GM23338 (cell line): Measurements from ENCODE around the gene LRWD1. TPM values are rescaled to one million over a fixed set of nuclear protein-coding genes. Genes with fewer than 3 reads are reported as not detected.

Source experiments
- ATAC-seq: fragments of 200-7000 bp; cut with Tn5 transposase; 3 replicates; pipeline ENCODE4 v1.9.1; 2020
- DNase-seq: peaks from one replicate; pipeline ENCODE4 v3.0.0-alpha.2; 2015; ENCODE audit warnings: low spot score
- H2AFZ ChIP-seq: fragments of 200-600 bp; sonication (generic); 2 replicates; pipeline ENCODE4 v1.8.0; 2016; ENCODE audit warnings: antibody characterized with exemption, mild to moderate bottlenecking, moderate library complexity
- H3F3A ChIP-seq: fragments of 200-600 bp; sonication (generic); replicated peaks from 2 replicates; pipeline ENCODE4 v1.8.0; 2017; ENCODE audit warnings: antibody characterized with exemption, mixed run types, low read depth
- H3K27ac ChIP-seq: fragments of 200-600 bp; sonication (generic); 2 replicates; pipeline ENCODE4 v1.6.1; 2016; ENCODE audit warnings: low read depth
- H3K27me3 ChIP-seq: fragments of 200-600 bp; sonication (generic); 2 replicates; pipeline ENCODE4 v1.8.0; 2016; ENCODE audit warnings: mild to moderate bottlenecking, mixed run types, moderate library complexity; ENCODE audit not compliant: insufficient read depth
- H3K36me3 ChIP-seq: fragments of 200-600 bp; sonication (generic); 2 replicates; pipeline ENCODE4 v1.8.0; 2016; ENCODE audit warnings: mild to moderate bottlenecking; ENCODE audit not compliant: insufficient read depth
- H3K4me1 ChIP-seq: fragments of 200-600 bp; sonication (generic); 2 replicates; pipeline ENCODE4 v1.8.0; 2016; ENCODE audit warnings: mild to moderate bottlenecking, moderate library complexity; ENCODE audit not compliant: insufficient read depth
- H3K4me2 ChIP-seq: fragments of 200-600 bp; sonication (generic); 2 replicates; pipeline ENCODE4 v1.7.1; 2017; ENCODE audit warnings: mixed run types
- H3K4me3 ChIP-seq: fragments of 200-600 bp; sonication (generic); 2 replicates; pipeline ENCODE4 v1.6.1; 2016; ENCODE audit warnings: mixed run types
- H3K79me2 ChIP-seq: fragments of 200-600 bp; sonication (generic); replicated peaks from 2 replicates; pipeline ENCODE4 v1.8.0; 2017; ENCODE audit warnings: mild to moderate bottlenecking; ENCODE audit not compliant: insufficient read depth
- H3K9me2 ChIP-seq: fragments of 200-600 bp; sonication (generic); 2 replicates; pipeline ENCODE4 v1.8.0; 2017; ENCODE audit not compliant: insufficient read depth
- H4K20me1 ChIP-seq: fragments of 200-600 bp; sonication (generic); replicated peaks from 2 replicates; pipeline ENCODE4 v1.8.0; 2017; ENCODE audit warnings: mild to moderate bottlenecking; ENCODE audit not compliant: insufficient read depth
- H3K27ac Mint-ChIP-seq: 2 replicates; pipeline ENCODE4 v1.8.0; 2020; ENCODE audit warnings: inconsistent platforms, mild to moderate bottlenecking, moderate library complexity, mixed read lengths
- H3K27me3 Mint-ChIP-seq: 3 replicates; pipeline ENCODE4 v1.8.0; 2022; ENCODE audit warnings: low read depth, mild to moderate bottlenecking, moderate library complexity, mixed read lengths, inconsistent platforms; ENCODE audit not compliant: insufficient read depth, poor library complexity
- H3K36me3 Mint-ChIP-seq: 3 replicates; pipeline ENCODE4 v1.8.0; 2021; ENCODE audit warnings: low read depth, mild to moderate bottlenecking, inconsistent platforms, moderate library complexity, mixed read lengths
- H3K4me1 Mint-ChIP-seq: 3 replicates; pipeline ENCODE4 v1.8.0; 2020; ENCODE audit warnings: mild to moderate bottlenecking, inconsistent platforms, mixed read lengths
- H3K4me3 Mint-ChIP-seq: 3 replicates; pipeline ENCODE4 v1.8.0; 2021; ENCODE audit warnings: moderate library complexity, mild to moderate bottlenecking, inconsistent platforms, mixed read lengths
- H3K9me3 Mint-ChIP-seq: 3 replicates; pipeline ENCODE4 v1.8.0; 2020; ENCODE audit warnings: moderate library complexity, mild to moderate bottlenecking, inconsistent platforms, mixed read lengths
- CREB1 ChIP-seq: fragments of 250-450 bp; sonication (Bioruptor Pico); IDR thresholded peaks from 2 replicates; pipeline ENCODE4 v1.5.0; 2020; ENCODE audit warnings: low read depth, mild to moderate bottlenecking, moderate library complexity
- CTCF ChIP-seq, 2 experiments: fragments of 200-600 bp in 1 of 2; sonication (generic) in 1 of 2; conservative IDR thresholded peaks; 2 replicates each; pipeline versions ENCODE4 v1.5.1 to v1.6.1; 2016 to 2017; ENCODE audit warnings: antibody characterized with exemption in 2 of 2, low read depth in 2 of 2, mild to moderate bottlenecking in 2 of 2, moderate library complexity in 1 of 2
- ETS1 ChIP-seq: IDR thresholded peaks from 2 replicates; pipeline ENCODE4 v1.6.1; 2016; ENCODE audit warnings: antibody characterized with exemption
- EZH2 ChIP-seq: fragments of 200-600 bp; sonication (generic); IDR thresholded peaks from one replicate; pipeline ENCODE4 v1.8.0; 2017; ENCODE audit warnings: antibody characterized with exemption, mild to moderate bottlenecking, low read depth; ENCODE audit not compliant: unreplicated experiment
- EZH2phosphoT487 ChIP-seq: fragments of 200-600 bp; sonication (generic); IDR thresholded peaks from one replicate; pipeline ENCODE4 v1.8.1; 2018; ENCODE audit warnings: antibody characterized with exemption; ENCODE audit not compliant: unreplicated experiment
- JUNB ChIP-seq: IDR thresholded peaks from one replicate; pipeline ENCODE4 v1.6.1; 2016; ENCODE audit warnings: antibody characterized with exemption; ENCODE audit not compliant: unreplicated experiment
- NANOG ChIP-seq: IDR thresholded peaks from 2 replicates; pipeline ENCODE4 v1.6.1; 2016; ENCODE audit warnings: antibody characterized with exemption, borderline replicate concordance
- POLR2AphosphoS5 ChIP-seq: IDR thresholded peaks from 2 replicates; pipeline ENCODE4 v1.6.1; 2016; ENCODE audit warnings: antibody characterized with exemption, low read depth
- REST ChIP-seq: IDR thresholded peaks from one replicate; pipeline ENCODE4 v1.6.1; 2018; ENCODE audit warnings: antibody characterized with exemption; ENCODE audit not compliant: unreplicated experiment
- STAT1 ChIP-seq: IDR thresholded peaks from one replicate; pipeline ENCODE4 v1.6.1; 2016; ENCODE audit warnings: antibody characterized with exemption; ENCODE audit not compliant: unreplicated experiment
- ZNF114 ChIP-seq: fragments of 250-450 bp; sonication (Bioruptor Pico); IDR thresholded peaks from 2 replicates; pipeline ENCODE4 v1.5.0; 2020; ENCODE audit warnings: mild to moderate bottlenecking, moderate library complexity
- ZNF331 ChIP-seq: fragments of 250-450 bp; sonication (Bioruptor Pico); IDR thresholded peaks from 2 replicates; pipeline ENCODE4 v1.5.0; 2020; ENCODE audit warnings: low read depth, mild to moderate bottlenecking, moderate library complexity
- ZNF462 ChIP-seq: fragments of 250-450 bp; sonication (Bioruptor Pico); IDR thresholded peaks from 2 replicates; pipeline ENCODE4 v1.5.0; 2020; ENCODE audit warnings: mild to moderate bottlenecking, moderate library complexity
- polyA plus RNA-seq: library from polyadenylated mRNA; unstranded; fragments of >200 nt; fragmentation: Nextera tagmentation; extraction: Ambion mirVana; gene quantifications from 2 replicates; pipeline ENCODE4 v1.2.1, GENCODE V29; 2016
- total RNA-seq: library from RNA; depleted of rRNA; stranded (reverse); fragments of >200 nt; shearing (Covaris generic); gene quantifications from 2 replicates; pipeline ENCODE4 v1.2.3, GENCODE V29; 2014

LRWD1 gene
- total and polyA plus RNA-seq, 2 experiments from 2014 or later, result 24.0 to 55.2 TPM

GRCh38 chr7:102459221-102459844, 5.5 kb upstream of the LRWD1 start:
- TF ChIP-seq REST (no peak), CREB1 (CRISPR knock-in tag) (no peak), EZH2phosphoT487 (no peak), ETS1 (no peak), STAT1 (no peak), ZNF462 (CRISPR knock-in tag) (no peak), NANOG (no peak), EZH2 (no peak), POLR2AphosphoS5 (no peak), CTCF (conservative IDR thresholded peaks at IDR 0.05; ENCODE audit: low read depth in 2 of 2) (no peak), ZNF114 (CRISPR knock-in tag) (no peak), ZNF331 (CRISPR knock-in tag) (no peak), JUNB (no peak)
- Histone ChIP-seq H3K4me1 (0 out of 2 replicates have a peak, but pooled peaks cover 5% of the 10 kb centered on the region), H3K4me2 (no peak overlapping the region), H3K9me2 (no peaks in the 10 kb centered on the region), H3K4me3 (no peak overlapping the region), H3K27ac (no peak overlapping the region), H3F3A (no peaks in the 10 kb centered on the region), H4K20me1 (no peaks in the 10 kb centered on the region; the same call in 1 of the 2 replicates), H3K27me3 (no peaks in the 10 kb centered on the region), H2AFZ (no peak overlapping the region), H3K36me3 (peaks cover 7% of the 10 kb centered on the region; the same call in 1 of the 2 replicates), H3K79me2 (peaks cover 18% of the 10 kb centered on the region)
- peaks cover 9% of the 10 kb centered on the region for H3K27me3 Mint-ChIP-seq
- no peak overlapping the region for H3K27ac Mint-ChIP-seq
- H3K36me3 Mint-ChIP-seq, result peaks cover 28% of the 10 kb centered on the region
- DNase-seq (no peak), ATAC-seq (no peak)
- 0 out of 3 replicates have a peak, but pooled peaks cover 3% of the 10 kb centered on the region for H3K9me3 Mint-ChIP-seq
- peaks cover 8% of the 10 kb centered on the region for H3K4me1 Mint-ChIP-seq
- no peak overlapping the region for H3K4me3 Mint-ChIP-seq
